ENCODE results near the gene CHD8.

- TF ChIP-seq POLR2A (IDR thresholded peaks at IDR 0.05) (no peak), CTCF (IDR thresholded peaks at IDR 0.05) (no peak), POLR2AphosphoS5 (IDR thresholded peaks at IDR 0.05) (no peak), EP300 (IDR thresholded peaks at IDR 0.05) (no peak)
These were observed 70.6 kb downstream of the CHD8 start for GRCh38 chr14:21385188-21385904.
